GM12878 (cell line): ENCODE measurements around the gene FGGY. TPM values are rescaled to one million over a fixed set of nuclear protein-coding genes. Genes with fewer than 3 reads are reported as not detected.

Source experiments
- ATAC-seq: fragments of 200-7000 bp; cut with Tn5 transposase; 3 replicates; pipeline ENCODE4 v1.9.1; 2020; ENCODE audit warnings: mild to moderate bottlenecking, moderate library complexity
- BruUV-seq: library from RNA; stranded (reverse); fragments of 400-500 nt; replicated peaks from 2 replicates; lab custom pipeline; 2021; lab: Mats Ljungman, UMichigan
- CTCF ChIA-PET: fragments of 300-600 bp; sonication (Branson Sonifier 250); formaldehyde crosslinking; extraction: SDS; loops from one replicate; lab custom pipeline; 2021; ENCODE audit warnings: inconsistent platforms; lab: Yijun Ruan, JAX
- POLR2A ChIA-PET: fragments of 350-600 bp; formaldehyde crosslinking; extraction: SDS; loops from one replicate; lab custom pipeline; 2021; ENCODE audit warnings: inconsistent platforms; lab: Charles Lee
- RAD21 ChIA-PET: fragments of 300-600 bp; sonication (Branson Sonifier 250); formaldehyde crosslinking; loops from one replicate; lab custom pipeline; 2023; ENCODE audit warnings: antibody characterized with exemption; ENCODE audit not compliant: unreplicated experiment; lab: Charles Lee
- SMC1A ChIA-PET: fragments of 300-600 bp; sonication (Branson Sonifier 250); formaldehyde crosslinking; loops from one replicate; lab custom pipeline; 2023; ENCODE audit not compliant: unreplicated experiment, uncharacterized antibody; lab: Charles Lee
- DNase-seq: peaks from one replicate; pipeline ENCODE4 v3.0.0-alpha.2; 2011; ENCODE audit warnings: low read depth, low spot score
- FAIRE-seq: peaks from 3 replicates; lab custom pipeline; 2011; peaks lifted over from hg19 to GRCh38; lab: Jason Lieb, UNC
- H2AFZ ChIP-seq: 2 replicates; pipeline ENCODE4 v1.6.0; 2011; ENCODE audit warnings: low read depth, low read length, control low read depth; ENCODE audit not compliant: control insufficient read depth
- H3K27ac ChIP-seq: 2 replicates; pipeline ENCODE4 v1.5.1; 2011; ENCODE audit warnings: control low read depth; ENCODE audit not compliant: control insufficient read depth, insufficient read depth
- H3K27me3 ChIP-seq, 2 experiments: replicated peaks in 1 of 2; 2 replicates each; pipeline versions ENCODE4 v1.6.0 to v1.6.1; 2011; ENCODE audit warnings: low read length in 1 of 2; ENCODE audit not compliant: control insufficient read depth in 2 of 2, insufficient read depth in 2 of 2
- H3K36me3 ChIP-seq, 2 experiments: 2 replicates each; pipeline ENCODE4 v1.5.1; 2011; ENCODE audit warnings: low read length in 1 of 2; ENCODE audit not compliant: control insufficient read depth in 2 of 2, insufficient read depth in 2 of 2
- H3K4me1 ChIP-seq: 2 replicates; pipeline ENCODE4 v1.6.1; 2011; ENCODE audit warnings: mild to moderate bottlenecking, low read length, moderate library complexity, mixed read lengths; ENCODE audit not compliant: control insufficient read depth, insufficient read depth
- H3K4me2 ChIP-seq: 2 replicates; pipeline ENCODE4 v1.6.0; 2011; ENCODE audit warnings: control low read depth; ENCODE audit not compliant: control insufficient read depth, insufficient read depth
- H3K4me3 ChIP-seq: fragments of 200-600 bp; sonication (generic); 2 replicates; pipeline ENCODE4 v1.5.1; 2016
- H3K79me2 ChIP-seq: 2 replicates; pipeline ENCODE4 v1.6.0; 2011; ENCODE audit warnings: low read length; ENCODE audit not compliant: control insufficient read depth, insufficient read depth
- H3K9ac ChIP-seq: 2 replicates; pipeline ENCODE4 v1.8.0; 2011; ENCODE audit warnings: low read length, control low read depth, mixed read lengths; ENCODE audit not compliant: control insufficient read depth, insufficient read depth
- H3K9me3 ChIP-seq: replicated peaks from 3 replicates; pipeline ENCODE4 v1.5.1; 2011; ENCODE audit warnings: mild to moderate bottlenecking, low read length; ENCODE audit not compliant: control insufficient read depth, insufficient read depth
- H4K20me1 ChIP-seq: 2 replicates; pipeline ENCODE4 v1.6.0; 2011; ENCODE audit not compliant: control insufficient read depth, insufficient read depth
- BHLHE40 ChIP-seq, 2 experiments: fragments of 450-650 bp in 1 of 2; IDR thresholded peaks; 2 replicates each; pipeline ENCODE4 v1.6.1; 2011 to 2017; ENCODE audit warnings: low read depth in 2 of 2, borderline replicate concordance in 1 of 2, improper control_type of control experiment in 1 of 2, low read length in 1 of 2, mild to moderate bottlenecking in 1 of 2
- CEBPB ChIP-seq, 2 experiments: fragments of 150-350 bp in 1 of 2; IDR thresholded peaks; 2 replicates each; pipeline ENCODE4 v1.6.1; 2012 to 2014; ENCODE audit warnings: low read depth in 2 of 2, low read length in 2 of 2, borderline replicate concordance in 1 of 2, inconsistent platforms in 1 of 2
- EGR1 ChIP-seq, 2 experiments: IDR thresholded peaks; 1 replicate in 1 of 2; 2 replicates in 1 of 2; pipeline ENCODE4 v1.6.1; 2011 to 2012; ENCODE audit warnings: low read depth in 2 of 2, low read length in 2 of 2, borderline replicate concordance in 1 of 2, mild to moderate bottlenecking in 1 of 2, moderate library complexity in 1 of 2
- GABPA ChIP-seq: IDR thresholded peaks from 2 replicates; pipeline ENCODE4 v1.6.1; 2014; ENCODE audit warnings: antibody characterized with exemption, low read depth, mild to moderate bottlenecking, inconsistent platforms
- HDAC2 ChIP-seq: fragments of 200-600 bp; sonication (generic); IDR thresholded peaks from 2 replicates; pipeline ENCODE4 v1.6.1; 2017
- KDM1A ChIP-seq: fragments of 200-600 bp; sonication (generic); IDR thresholded peaks from 2 replicates; pipeline ENCODE4 v1.6.1; 2016; ENCODE audit warnings: borderline replicate concordance
- MEF2A ChIP-seq: IDR thresholded peaks from 2 replicates; pipeline ENCODE4 v1.6.1; 2011; ENCODE audit warnings: low read depth, mild to moderate bottlenecking, low read length, moderate library complexity; ENCODE audit not compliant: insufficient read depth
- NBN ChIP-seq: fragments of 450-650 bp; IDR thresholded peaks from 2 replicates; pipeline ENCODE4 v1.6.1; 2016
- NRF1 ChIP-seq: conservative IDR thresholded peaks from 2 replicates; pipeline ENCODE4 v1.6.1; 2011; ENCODE audit warnings: mild to moderate bottlenecking, low read depth, low read length, improper control_type of control experiment
- RUNX3 ChIP-seq: IDR thresholded peaks from 2 replicates; pipeline ENCODE4 v1.6.1; 2012; ENCODE audit warnings: low read length, inconsistent platforms
- YY1 ChIP-seq: IDR thresholded peaks from 2 replicates; pipeline ENCODE4 v1.6.1; 2011; ENCODE audit warnings: low read depth, mild to moderate bottlenecking, low read length
- WGBS: methylation state at CpG from one replicate; pipeline ENCODE4 v1.1.6; 2016; ENCODE audit warnings: low lambda C conversion rate; ENCODE audit not compliant: insufficient replicate concordance, insufficient coverage; ENCODE audit errors: missing lambda C conversion rate; 5-methylcytosine and 5-hydroxymethylcytosine counted together
- in situ Hi-C: fragments of 300-500 bp; cut with MboI; formaldehyde crosslinking; loops from 9 replicates; pipeline ENCODE4 v1.14.3; 2018; ENCODE audit warnings: mixed read lengths
- intact Hi-C: fragments of 100-400 bp; cut with micrococcal nuclease; formaldehyde crosslinking; loops from one replicate; pipeline ENCODE4 v1.14.2; 2022; ENCODE audit not compliant: unreplicated experiment
- polyA plus RNA-seq, 11 experiments: library from polyadenylated mRNA; depleted of rRNA in 4 of 11; unstranded in 6 of 11; stranded (reverse) in 5 of 11; fragments of >200 nt; fragmentation: Nextera tagmentation in 4 of 11; fragmentation: Illumina TruSeq in 1 of 11; extraction: Ambion mirVana in 4 of 11; extraction: Trizol in 1 of 11; gene quantifications; 1 replicate in 1 of 11; 2 replicates in 10 of 11; pipeline versions ENCODE4 v1.2.1 to v1.2.3, GENCODE V29; 2011 to 2016; ENCODE audit warnings: inconsistent platforms in 2 of 11, missing spikeins in 2 of 11, low read depth in 1 of 11
- total RNA-seq, 4 experiments: library from RNA; depleted of rRNA in 3 of 4; stranded (reverse); fragments of >200 nt in 3 of 4; fragmentation: Illumina TruSeq in 1 of 4; extraction: Trizol in 1 of 4; gene quantifications; 2 replicates each; pipeline versions ENCODE4 v1.2.1 to v1.2.3, GENCODE V29; 2013 to 2021
- TF ChIP-seq, protein P1 (sequence below): IDR thresholded peaks from 2 replicates; pipeline ENCODE4 v1.6.1; 2012; ENCODE audit warnings: low read depth, low read length, improper control_type of control experiment
- TF ChIP-seq, protein P2 (sequence below): fragments of 450-650 bp; IDR thresholded peaks from 2 replicates; pipeline ENCODE4 v1.6.1; 2016; ENCODE audit warnings: mild to moderate bottlenecking, moderate library complexity, borderline replicate concordance
- TF ChIP-seq, protein P3 (sequence below): IDR thresholded peaks from 2 replicates; pipeline ENCODE4 v1.6.1; 2012; ENCODE audit warnings: low read depth, low read length, improper control_type of control experiment

FGGY gene
- total and polyA plus RNA-seq, 10 of the 15 experiments (the other 5 are each of a cell fraction or from before 2014, with no cell fraction given): 6.2 to 11.9 (median 7.5) TPM

DNA sequence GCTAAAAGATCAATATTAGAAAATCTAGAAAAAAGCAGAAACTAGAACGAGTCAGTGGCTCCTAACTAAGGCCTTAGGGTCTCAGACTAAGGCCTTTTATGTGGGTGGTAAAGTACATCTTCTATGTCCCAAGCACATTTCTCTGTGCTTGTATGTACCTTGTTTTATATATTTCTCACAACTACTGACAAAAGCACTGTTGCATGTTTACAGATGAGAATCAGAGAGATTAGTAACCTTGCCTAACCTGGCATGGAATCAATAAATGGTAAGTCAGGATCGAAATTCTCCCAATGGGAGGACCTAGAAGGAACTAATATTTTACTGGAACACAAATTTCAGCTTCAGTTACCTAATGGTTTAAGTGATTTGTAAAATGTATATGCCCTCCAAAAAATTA, 160.9 kb downstream of the FGGY start (continued):
- TF ChIP-seq, protein P1, sequence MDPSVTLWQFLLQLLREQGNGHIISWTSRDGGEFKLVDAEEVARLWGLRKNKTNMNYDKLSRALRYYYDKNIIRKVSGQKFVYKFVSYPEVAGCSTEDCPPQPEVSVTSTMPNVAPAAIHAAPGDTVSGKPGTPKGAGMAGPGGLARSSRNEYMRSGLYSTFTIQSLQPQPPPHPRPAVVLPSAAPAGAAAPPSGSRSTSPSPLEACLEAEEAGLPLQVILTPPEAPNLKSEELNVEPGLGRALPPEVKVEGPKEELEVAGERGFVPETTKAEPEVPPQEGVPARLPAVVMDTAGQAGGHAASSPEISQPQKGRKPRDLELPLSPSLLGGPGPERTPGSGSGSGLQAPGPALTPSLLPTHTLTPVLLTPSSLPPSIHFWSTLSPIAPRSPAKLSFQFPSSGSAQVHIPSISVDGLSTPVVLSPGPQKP: no peak
- TF ChIP-seq GABPA (no peak), NRF1 (no peak), NBN (no peak), RUNX3 (no peak), KDM1A (no peak), YY1 (no peak)
- TF ChIP-seq, all 136 proteins: peak for 0

DNA sequence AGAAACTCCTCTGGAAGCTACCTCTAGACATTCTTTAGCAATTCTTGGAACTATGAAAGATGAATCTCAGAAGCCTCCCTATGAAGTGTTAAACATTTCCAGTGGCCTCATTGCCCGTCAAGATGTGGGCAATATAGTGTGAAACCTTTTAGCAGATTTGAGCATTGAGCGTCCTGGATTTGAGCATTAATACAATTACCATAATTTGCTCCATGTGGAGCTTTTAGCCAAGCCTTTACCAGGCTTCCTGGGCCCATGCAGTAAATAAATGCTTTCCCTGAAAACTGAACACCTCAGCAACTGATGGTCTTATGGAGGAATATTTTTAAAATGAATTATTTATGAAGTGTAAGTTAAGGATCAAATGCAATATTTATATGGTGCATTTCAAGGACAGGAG, 162.0 kb downstream of the FGGY start:
- no peak for ATAC-seq
- Histone ChIP-seq H3K9ac (no peak overlapping the region), H2AFZ (no peak overlapping the region), H3K27ac (no peak overlapping the region), H3K36me3 (no peaks in the 10 kb centered on the region), H3K9me3 (no peaks in the 10 kb centered on the region), H3K4me1 (no peaks in the 10 kb centered on the region), H3K27me3 (no peaks in the 10 kb centered on the region), H4K20me1 (no peaks in the 10 kb centered on the region), H3K4me3 (no peak overlapping the region), H3K4me2 (no peak overlapping the region), H3K79me2 (no peaks in the 10 kb centered on the region)
- ChIA-PET SMC1A (interaction anchor here (1.0 to 1.3 kb wide), 3 partner anchors 11 to 263 kb away, joined by 3 to 4 read pairs (median 3); no protein-coding TSS in a partner anchor), RAD21 (no interaction called here), POLR2A (no interaction called here), CTCF (no interaction called here)
- no peak for FAIRE-seq
- in situ Hi-C loops: no loop called here
- no TSS peak for BruUV-seq
- no peak for DNase-seq
- TF ChIP-seq HDAC2 (no peak), BHLHE40 (IDR thresholded peaks at IDR 0.05; ENCODE audit: borderline replicate concordance in 1 of 2, low read depth in 2 of 2, low read length in 1 of 2) (no peak), EGR1 (IDR thresholded peaks at IDR 0.05; ENCODE audit: borderline replicate concordance in 1 of 2, low read depth in 2 of 2, low read length in 2 of 2) (no peak), CEBPB (IDR thresholded peaks at IDR 0.05; ENCODE audit: borderline replicate concordance in 1 of 2, low read depth in 2 of 2, low read length in 2 of 2) (no peak), MEF2A (no peak)
- TF ChIP-seq, protein P2, sequence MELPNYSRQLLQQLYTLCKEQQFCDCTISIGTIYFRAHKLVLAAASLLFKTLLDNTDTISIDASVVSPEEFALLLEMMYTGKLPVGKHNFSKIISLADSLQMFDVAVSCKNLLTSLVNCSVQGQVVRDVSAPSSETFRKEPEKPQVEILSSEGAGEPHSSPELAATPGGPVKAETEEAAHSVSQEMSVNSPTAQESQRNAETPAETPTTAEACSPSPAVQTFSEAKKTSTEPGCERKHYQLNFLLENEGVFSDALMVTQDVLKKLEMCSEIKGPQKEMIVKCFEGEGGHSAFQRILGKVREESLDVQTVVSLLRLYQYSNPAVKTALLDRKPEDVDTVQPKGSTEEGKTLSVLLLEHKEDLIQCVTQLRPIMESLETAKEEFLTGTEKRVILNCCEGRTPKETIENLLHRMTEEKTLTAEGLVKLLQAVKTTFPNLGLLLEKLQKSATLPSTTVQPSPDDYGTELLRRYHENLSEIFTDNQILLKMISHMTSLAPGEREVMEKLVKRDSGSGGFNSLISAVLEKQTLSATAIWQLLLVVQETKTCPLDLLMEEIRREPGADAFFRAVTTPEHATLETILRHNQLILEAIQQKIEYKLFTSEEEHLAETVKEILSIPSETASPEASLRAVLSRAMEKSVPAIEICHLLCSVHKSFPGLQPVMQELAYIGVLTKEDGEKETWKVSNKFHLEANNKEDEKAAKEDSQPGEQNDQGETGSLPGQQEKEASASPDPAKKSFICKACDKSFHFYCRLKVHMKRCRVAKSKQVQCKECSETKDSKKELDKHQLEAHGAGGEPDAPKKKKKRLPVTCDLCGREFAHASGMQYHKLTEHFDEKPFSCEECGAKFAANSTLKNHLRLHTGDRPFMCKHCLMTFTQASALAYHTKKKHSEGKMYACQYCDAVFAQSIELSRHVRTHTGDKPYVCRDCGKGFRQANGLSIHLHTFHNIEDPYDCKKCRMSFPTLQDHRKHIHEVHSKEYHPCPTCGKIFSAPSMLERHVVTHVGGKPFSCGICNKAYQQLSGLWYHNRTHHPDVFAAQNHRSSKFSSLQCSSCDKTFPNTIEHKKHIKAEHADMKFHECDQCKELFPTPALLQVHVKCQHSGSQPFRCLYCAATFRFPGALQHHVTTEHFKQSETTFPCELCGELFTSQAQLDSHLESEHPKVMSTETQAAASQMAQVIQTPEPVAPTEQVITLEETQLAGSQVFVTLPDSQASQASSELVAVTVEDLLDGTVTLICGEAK: no peak
- TF ChIP-seq, protein P3, sequence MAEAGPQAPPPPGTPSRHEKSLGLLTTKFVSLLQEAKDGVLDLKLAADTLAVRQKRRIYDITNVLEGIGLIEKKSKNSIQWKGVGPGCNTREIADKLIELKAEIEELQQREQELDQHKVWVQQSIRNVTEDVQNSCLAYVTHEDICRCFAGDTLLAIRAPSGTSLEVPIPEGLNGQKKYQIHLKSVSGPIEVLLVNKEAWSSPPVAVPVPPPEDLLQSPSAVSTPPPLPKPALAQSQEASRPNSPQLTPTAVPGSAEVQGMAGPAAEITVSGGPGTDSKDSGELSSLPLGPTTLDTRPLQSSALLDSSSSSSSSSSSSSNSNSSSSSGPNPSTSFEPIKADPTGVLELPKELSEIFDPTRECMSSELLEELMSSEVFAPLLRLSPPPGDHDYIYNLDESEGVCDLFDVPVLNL: no peak
- intact Hi-C loops: no loop called here
- 90% methylated on average over 2 of the region's 2 CpGs for WGBS
